ENCODE data around the gene ZGPAT.

The ZGPAT gene

DNA sequence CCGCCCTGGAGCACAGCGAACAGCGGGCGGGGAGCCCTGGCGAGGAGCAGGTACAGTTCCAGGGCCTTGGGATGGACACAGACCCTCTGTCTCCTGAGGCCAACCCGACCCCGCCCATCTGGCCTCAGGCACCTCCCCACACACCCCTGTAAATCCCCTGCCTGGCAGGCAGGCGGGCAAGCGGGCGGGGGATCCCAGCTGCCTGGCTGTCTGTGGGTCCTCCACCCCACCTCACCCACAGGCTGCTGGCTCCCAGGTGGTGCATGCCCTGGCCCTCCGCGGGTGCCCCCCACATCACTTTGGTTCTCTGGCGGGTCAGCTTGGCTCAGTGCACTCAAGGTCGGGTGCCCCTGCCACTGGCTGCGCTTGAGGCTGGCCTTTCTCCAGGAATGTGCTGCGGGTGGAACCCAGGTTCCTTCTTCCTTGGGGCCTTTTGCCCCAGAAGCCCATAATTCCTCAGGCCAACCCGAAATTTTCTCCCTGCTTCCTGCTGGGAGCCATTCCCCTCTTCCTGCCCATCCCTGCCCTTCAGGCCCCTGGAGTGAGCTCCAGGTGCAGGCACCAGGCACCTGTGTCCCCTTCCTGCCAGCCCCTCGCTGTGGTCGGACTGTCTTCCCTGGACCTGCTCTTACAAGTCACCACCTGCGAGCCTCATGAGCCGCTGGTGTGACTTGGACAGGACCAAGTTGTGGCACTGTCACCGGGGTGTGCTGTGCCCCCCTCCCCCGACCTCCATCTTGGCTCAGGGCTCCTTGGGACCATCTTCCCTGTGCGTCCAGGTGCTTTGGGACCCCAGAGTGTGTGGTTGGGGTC lies 16.7 kb upstream of the ZGPAT start:
- Histone ChIP-seq H3K79me2 (ENCODE audit: control insufficient read depth, low read length) (no peaks in the 10 kb centered on the region), H3K9me3 (ENCODE audit: control insufficient read depth, insufficient read depth, low read length) (no peaks in the 10 kb centered on the region), H3K9me2 (replicated peaks; ENCODE audit: control insufficient read depth, low read length) (no peaks in the 10 kb centered on the region), H3K27me3 (ENCODE audit: control insufficient read depth, low read length) (no peaks in the 10 kb centered on the region), H3K36me3 (ENCODE audit: control insufficient read depth, low read length) (peaks cover 12% of the 10 kb centered on the region), H4K20me1 (ENCODE audit: control insufficient read depth, insufficient read depth, low read depth, low read length) (no peaks in the 10 kb centered on the region), H3K4me2 (ENCODE audit: low read length) (no peak overlapping the region), H3F3A (ENCODE audit: control insufficient read depth, insufficient read depth) (no peaks in the 10 kb centered on the region), H3K4me3 (ENCODE audit: low read length) (no peak overlapping the region), H3K4me1 (ENCODE audit: control insufficient read depth, low read length) (no peaks in the 10 kb centered on the region), H3K27ac (ENCODE audit: low read depth, low read length) (no peak overlapping the region)
- TF ChIP-seq EZH2phosphoT487 (IDR thresholded peaks at IDR 0.05; ENCODE audit: borderline replicate concordance, low read length), result no peak
- TF ChIP-seq, protein P1, sequence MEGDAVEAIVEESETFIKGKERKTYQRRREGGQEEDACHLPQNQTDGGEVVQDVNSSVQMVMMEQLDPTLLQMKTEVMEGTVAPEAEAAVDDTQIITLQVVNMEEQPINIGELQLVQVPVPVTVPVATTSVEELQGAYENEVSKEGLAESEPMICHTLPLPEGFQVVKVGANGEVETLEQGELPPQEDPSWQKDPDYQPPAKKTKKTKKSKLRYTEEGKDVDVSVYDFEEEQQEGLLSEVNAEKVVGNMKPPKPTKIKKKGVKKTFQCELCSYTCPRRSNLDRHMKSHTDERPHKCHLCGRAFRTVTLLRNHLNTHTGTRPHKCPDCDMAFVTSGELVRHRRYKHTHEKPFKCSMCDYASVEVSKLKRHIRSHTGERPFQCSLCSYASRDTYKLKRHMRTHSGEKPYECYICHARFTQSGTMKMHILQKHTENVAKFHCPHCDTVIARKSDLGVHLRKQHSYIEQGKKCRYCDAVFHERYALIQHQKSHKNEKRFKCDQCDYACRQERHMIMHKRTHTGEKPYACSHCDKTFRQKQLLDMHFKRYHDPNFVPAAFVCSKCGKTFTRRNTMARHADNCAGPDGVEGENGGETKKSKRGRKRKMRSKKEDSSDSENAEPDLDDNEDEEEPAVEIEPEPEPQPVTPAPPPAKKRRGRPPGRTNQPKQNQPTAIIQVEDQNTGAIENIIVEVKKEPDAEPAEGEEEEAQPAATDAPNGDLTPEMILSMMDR (IDR thresholded peaks at IDR 0.05; ENCODE audit: low read depth, low read length, poor library complexity, severe bottlenecking), result no peak

GRCh38 chr20:63691711-63692435 lies 16.0 kb upstream of the ZGPAT start:
- no peaks in the 10 kb centered on the region for H3K79me2 ChIP-seq (ENCODE audit: control insufficient read depth, low read length)
- H3K9me2 ChIP-seq (replicated peaks; ENCODE audit: control insufficient read depth, low read length), result no peaks in the 10 kb centered on the region
- TF ChIP-seq, protein P1 (IDR thresholded peaks at IDR 0.05; ENCODE audit: low read depth, low read length, poor library complexity, severe bottlenecking), result no peak
- no peak for TF ChIP-seq EZH2phosphoT487 (IDR thresholded peaks at IDR 0.05; ENCODE audit: borderline replicate concordance, low read length)
- H4K20me1 ChIP-seq (ENCODE audit: control insufficient read depth, insufficient read depth, low read depth, low read length), result no peaks in the 10 kb centered on the region
- no peaks in the 10 kb centered on the region for H3F3A ChIP-seq (ENCODE audit: control insufficient read depth, insufficient read depth)
- no peak overlapping the region for H3K27ac ChIP-seq (ENCODE audit: low read depth, low read length)
- H3K4me1 ChIP-seq (ENCODE audit: control insufficient read depth, low read length), result no peaks in the 10 kb centered on the region
- H3K9me3 ChIP-seq (ENCODE audit: control insufficient read depth, insufficient read depth, low read length), result no peaks in the 10 kb centered on the region
- H3K4me2 ChIP-seq (ENCODE audit: low read length), result no peak overlapping the region
- H3K27me3 ChIP-seq (ENCODE audit: control insufficient read depth, low read length), result no peaks in the 10 kb centered on the region
- H3K4me3 ChIP-seq (ENCODE audit: low read length), result no peak overlapping the region
- H3K36me3 ChIP-seq (ENCODE audit: control insufficient read depth, low read length), result peaks cover 12% of the 10 kb centered on the region

GRCh38 chr20:63692436-63693082 lies 15.3 kb upstream of the ZGPAT start:
- no peaks in the 10 kb centered on the region for H4K20me1 ChIP-seq (ENCODE audit: control insufficient read depth, insufficient read depth, low read depth, low read length)
- no peak overlapping the region for H3K4me3 ChIP-seq (ENCODE audit: low read length)
- H3K27me3 ChIP-seq (ENCODE audit: control insufficient read depth, low read length), result no peaks in the 10 kb centered on the region
- no peak overlapping the region for H3K27ac ChIP-seq (ENCODE audit: low read depth, low read length)
- TF ChIP-seq EZH2phosphoT487 (IDR thresholded peaks at IDR 0.05; ENCODE audit: borderline replicate concordance, low read length), result no peak
- TF ChIP-seq, protein P1 (IDR thresholded peaks at IDR 0.05; ENCODE audit: low read depth, low read length, poor library complexity, severe bottlenecking), result no peak
- H3K9me3 ChIP-seq (ENCODE audit: control insufficient read depth, insufficient read depth, low read length), result no peaks in the 10 kb centered on the region
- H3K9me2 ChIP-seq (replicated peaks; ENCODE audit: control insufficient read depth, low read length), result no peaks in the 10 kb centered on the region
- no peak overlapping the region for H3K4me2 ChIP-seq (ENCODE audit: low read length)
- peaks cover 12% of the 10 kb centered on the region for H3K36me3 ChIP-seq (ENCODE audit: control insufficient read depth, low read length)
- H3K4me1 ChIP-seq (ENCODE audit: control insufficient read depth, low read length), result no peaks in the 10 kb centered on the region
- no peaks in the 10 kb centered on the region for H3K79me2 ChIP-seq (ENCODE audit: control insufficient read depth, low read length)
- H3F3A ChIP-seq (ENCODE audit: control insufficient read depth, insufficient read depth), result no peaks in the 10 kb centered on the region

Measured in DOHH2 (cell line).